GM12872 (cell line): ENCODE results near the gene MAPK8IP2.
A peak's percentile ranks its signal among the peaks of the same experiment; 100 is the strongest.

ENCODE experiments used
- TF ChIP-seq, protein P1 (sequence below): IDR thresholded peaks from 3 replicates; pipeline ENCODE4 v1.5.1; 2011; ENCODE audit warnings: low read depth, mild to moderate bottlenecking, low read length, moderate library complexity; ENCODE audit not compliant: insufficient read depth

The MAPK8IP2 gene

DNA sequence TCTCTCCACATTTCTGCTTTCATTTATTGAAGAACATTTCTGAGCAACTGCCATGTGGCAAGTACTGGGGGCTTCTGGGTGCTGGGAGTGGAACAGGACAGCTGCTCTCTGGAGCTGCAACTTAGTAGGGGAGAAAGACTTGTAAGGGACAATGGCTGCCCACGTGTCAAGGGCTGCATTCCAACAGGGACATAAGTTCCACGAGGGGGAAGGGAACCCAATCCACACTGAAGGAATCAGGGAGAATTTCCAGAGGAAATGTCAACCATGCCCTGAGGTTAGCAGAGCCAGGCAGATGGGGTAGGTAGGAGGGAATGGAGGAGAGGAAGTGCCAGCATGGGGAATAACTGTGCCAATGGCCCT lies 1.7 kb downstream of the MAPK8IP2 start:
- TF ChIP-seq, protein P1, sequence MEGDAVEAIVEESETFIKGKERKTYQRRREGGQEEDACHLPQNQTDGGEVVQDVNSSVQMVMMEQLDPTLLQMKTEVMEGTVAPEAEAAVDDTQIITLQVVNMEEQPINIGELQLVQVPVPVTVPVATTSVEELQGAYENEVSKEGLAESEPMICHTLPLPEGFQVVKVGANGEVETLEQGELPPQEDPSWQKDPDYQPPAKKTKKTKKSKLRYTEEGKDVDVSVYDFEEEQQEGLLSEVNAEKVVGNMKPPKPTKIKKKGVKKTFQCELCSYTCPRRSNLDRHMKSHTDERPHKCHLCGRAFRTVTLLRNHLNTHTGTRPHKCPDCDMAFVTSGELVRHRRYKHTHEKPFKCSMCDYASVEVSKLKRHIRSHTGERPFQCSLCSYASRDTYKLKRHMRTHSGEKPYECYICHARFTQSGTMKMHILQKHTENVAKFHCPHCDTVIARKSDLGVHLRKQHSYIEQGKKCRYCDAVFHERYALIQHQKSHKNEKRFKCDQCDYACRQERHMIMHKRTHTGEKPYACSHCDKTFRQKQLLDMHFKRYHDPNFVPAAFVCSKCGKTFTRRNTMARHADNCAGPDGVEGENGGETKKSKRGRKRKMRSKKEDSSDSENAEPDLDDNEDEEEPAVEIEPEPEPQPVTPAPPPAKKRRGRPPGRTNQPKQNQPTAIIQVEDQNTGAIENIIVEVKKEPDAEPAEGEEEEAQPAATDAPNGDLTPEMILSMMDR, result no peak

DNA sequence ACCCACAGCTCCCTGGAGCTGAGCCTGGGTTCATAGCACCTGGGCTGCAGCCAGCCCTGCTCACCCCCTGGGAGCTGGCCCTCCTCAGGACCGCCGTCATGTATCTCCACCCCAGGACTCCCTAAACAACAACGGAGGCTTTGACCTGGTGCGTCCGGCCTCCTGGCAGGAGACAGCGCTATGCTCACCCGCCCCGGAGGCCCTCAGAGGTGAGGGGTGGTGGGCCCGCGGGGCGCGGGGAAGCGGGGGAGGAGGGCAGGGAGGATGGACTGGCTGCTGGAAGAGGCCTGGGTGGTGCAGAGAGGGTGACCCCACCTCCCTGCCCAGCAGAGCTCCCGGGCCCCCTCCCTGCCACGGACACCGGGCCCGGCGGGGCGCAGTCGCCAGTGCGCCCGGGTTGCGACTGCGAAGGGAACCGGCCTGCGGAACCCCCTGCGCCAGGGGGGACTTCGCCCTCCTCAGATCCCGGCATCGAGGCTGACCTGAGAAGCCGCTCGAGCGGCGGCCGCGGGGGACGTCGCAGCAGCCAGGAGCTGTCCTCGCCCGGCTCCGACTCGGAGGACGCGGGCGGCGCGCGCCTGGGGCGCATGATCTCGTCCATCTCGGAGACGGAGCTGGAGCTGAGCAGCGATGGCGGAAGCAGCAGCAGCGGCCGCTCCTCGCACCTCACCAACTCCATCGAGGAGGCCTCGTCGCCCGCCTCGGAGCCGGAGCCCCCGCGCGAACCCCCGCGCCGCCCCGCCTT lies 3.1 kb downstream of the MAPK8IP2 start:
- TF ChIP-seq, protein P1, result no peak

DNA sequence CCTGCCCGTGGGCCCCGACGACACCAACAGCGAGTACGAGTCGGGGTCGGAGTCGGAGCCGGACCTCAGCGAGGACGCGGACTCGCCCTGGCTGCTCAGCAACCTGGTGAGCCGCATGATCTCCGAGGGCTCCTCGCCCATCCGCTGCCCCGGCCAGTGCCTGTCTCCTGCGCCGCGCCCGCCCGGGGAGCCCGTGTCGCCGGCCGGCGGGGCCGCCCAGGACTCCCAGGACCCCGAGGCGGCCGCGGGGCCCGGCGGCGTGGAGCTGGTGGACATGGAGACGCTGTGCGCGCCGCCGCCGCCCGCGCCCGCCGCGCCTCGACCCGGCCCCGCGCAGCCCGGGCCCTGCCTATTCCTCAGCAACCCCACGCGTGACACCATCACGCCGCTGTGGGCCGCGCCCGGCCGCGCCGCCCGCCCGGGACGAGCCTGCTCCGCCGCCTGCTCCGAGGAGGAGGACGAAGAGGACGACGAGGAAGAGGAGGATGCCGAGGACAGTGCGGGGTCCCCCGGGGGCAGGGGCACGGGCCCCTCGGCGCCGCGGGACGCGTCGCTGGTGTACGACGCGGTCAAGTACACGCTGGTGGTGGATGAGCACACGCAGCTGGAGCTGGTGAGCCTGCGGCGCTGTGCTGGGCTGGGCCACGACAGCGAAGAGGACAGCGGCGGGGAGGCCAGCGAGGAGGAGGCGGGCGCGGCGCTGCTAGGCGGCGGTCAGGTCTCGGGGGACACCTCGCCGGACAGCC lies 3.8 kb downstream of the MAPK8IP2 start:
- TF ChIP-seq, protein P1, result no peak

- TF ChIP-seq, protein P1, result no peak
Observed at GRCh38 chr22:50605002-50605612, 4.5 kb downstream of the MAPK8IP2 start.

- TF ChIP-seq, protein P1, result no peak
Observed at GRCh38 chr22:50605613-50606074, 5.1 kb downstream of the MAPK8IP2 start.

DNA sequence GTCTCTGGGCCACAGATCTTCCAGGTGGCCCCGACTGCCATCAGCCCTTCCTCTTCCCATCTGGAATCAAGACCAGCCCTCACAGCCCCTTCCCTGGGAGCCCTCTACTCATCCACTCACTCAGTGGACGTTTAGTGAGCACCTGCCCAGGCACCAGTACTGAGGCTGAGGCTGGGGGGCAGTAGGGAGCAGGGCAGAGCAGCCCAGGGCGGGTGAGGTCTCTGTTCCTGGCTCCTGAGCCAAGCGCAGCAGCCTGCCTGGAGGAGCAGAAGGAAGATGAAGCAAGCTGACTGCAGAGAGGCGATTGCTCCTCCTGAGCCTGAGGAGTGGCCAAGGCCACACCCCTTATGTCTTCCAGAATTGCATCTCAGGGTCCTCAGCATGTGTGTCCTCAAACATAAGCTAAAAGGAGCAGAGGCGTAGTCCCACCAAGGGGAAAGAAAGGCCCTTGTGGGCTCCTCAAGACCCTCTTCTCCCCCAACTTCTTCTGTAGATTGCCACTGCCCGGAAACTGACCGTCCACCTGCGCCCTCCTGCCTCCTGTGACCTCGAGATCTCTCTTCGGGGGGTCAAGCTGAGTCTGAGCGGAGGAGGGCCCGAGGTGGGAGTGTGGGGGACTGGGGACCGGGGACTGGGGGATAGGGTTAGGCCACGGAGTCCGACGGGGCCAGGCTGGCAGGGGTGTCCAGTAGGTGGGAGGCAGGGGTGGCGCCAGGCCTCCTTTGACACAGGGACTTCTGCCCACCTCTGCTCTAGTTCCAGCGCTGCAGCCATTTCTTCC lies 5.8 kb downstream of the MAPK8IP2 start:
- TF ChIP-seq, protein P1, result peak; percentile 25; the same call in 1 of the 3 replicates
